ENCODE data around the gene CLCNKB.
A peak's percentile ranks its signal among the peaks of the same experiment; 100 is the strongest.

Gene CLCNKB

DNA sequence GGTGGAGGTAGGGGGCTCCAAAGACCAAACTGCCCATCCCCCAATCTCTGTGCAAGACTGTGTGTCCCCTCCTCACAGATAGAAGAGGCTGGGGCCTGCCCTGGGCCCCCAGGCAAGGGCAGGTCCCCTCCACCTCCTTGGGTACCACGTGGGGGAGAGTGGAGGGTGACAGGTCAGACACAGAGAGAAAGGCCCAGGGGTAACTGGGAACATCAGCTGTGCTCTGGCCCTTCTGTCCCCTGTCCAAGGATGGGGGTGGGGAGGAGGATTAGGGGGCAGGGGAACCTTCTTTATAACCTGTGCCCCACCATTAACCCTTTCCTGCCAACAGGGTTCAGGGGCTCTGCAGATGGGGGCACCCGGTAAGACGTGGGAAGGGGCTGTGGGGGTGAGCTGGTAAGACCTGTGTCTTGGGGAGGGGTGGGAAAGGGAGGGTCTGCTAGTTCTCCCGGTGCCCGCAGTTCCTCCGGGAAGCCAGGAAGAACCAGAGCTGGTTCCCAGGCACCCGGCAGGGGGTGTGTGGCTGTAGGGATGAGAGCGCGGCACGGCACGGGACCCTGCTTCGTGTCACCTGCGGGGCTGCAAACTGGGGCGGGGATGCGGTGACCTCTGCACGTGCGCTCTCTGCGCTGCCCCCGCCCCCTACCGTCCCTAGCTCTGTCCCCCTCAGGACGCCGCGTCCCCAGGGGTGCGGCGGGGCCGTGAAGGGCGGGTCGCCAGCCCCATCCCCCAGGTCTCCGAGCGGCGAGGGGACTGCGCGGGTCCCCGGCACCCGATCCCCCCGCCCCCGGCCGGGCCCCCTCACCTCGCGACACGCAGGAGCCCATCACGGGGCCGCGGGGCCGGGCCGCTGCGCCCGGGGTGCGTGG, 29.3 kb downstream of the CLCNKB start:
- Histone ChIP-seq H3K4me3 (ENCODE audit: low read length) (peak overlapping the region; percentile 60), H3K27me3 (ENCODE audit: control insufficient read depth, insufficient read depth, low read length) (no peaks in the 10 kb centered on the region), H3K36me3 (ENCODE audit: insufficient read depth, low read length) (no peaks in the 10 kb centered on the region), H3K9me3 (replicated peaks; ENCODE audit: low read length) (no peaks in the 10 kb centered on the region), H3K4me1 (ENCODE audit: control insufficient read depth, insufficient read depth, low read length) (peaks cover 50% of the 10 kb centered on the region), H3K4me2 (ENCODE audit: low read length) (peak overlapping the region; percentile 77), H3K9ac (ENCODE audit: low read depth, low read length) (peak overlapping the region; percentile 40)

- Histone ChIP-seq H3K9me3 (replicated peaks; ENCODE audit: low read length) (no peaks in the 10 kb centered on the region), H3K9ac (ENCODE audit: low read depth, low read length) (peak within 1 kb of the TSS; percentile 40), H3K4me3 (ENCODE audit: low read length) (peak within 1 kb of the TSS; percentile 60), H3K4me1 (ENCODE audit: control insufficient read depth, insufficient read depth, low read length) (peaks cover 43% of the 10 kb centered on the region), H3K36me3 (ENCODE audit: insufficient read depth, low read length) (no peaks in the 10 kb centered on the region), H3K4me2 (ENCODE audit: low read length) (peak within 1 kb of the TSS; percentile 77), H3K27me3 (ENCODE audit: control insufficient read depth, insufficient read depth, low read length) (no peaks in the 10 kb centered on the region)
Measured at GRCh38 chr1:16073490-16074119, 30.0 kb downstream of the CLCNKB start, which contains the start of gene FAM131C. FAM131C (minus strand) TSS chr1:16073651; CDS start chr1:16073442, 209 bp downstream.

DNA sequence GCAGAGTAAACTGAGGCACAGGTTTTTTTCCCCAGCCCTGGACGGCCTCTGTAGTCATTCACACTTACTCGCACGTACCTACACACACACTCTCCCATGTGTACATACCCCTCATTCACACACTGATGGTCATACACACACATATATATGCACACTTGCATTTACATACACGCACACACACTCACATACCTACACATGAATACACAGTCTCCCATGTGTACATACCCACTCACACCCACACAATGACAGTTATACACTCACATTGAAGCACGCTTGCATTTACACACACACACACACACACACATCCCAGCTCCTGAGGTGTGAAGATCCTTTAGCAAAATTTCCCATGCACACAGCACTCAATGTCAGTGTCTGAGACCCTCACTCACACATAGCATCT, 30.6 kb downstream of the CLCNKB start:
- H3K4me2 ChIP-seq (ENCODE audit: low read length) = peak overlapping the region; percentile 77
- H3K36me3 ChIP-seq (ENCODE audit: insufficient read depth, low read length) = no peaks in the 10 kb centered on the region
- H3K27me3 ChIP-seq (ENCODE audit: control insufficient read depth, insufficient read depth, low read length) = no peaks in the 10 kb centered on the region
- H3K9me3 ChIP-seq (replicated peaks; ENCODE audit: low read length) = no peaks in the 10 kb centered on the region
- H3K4me1 ChIP-seq (ENCODE audit: control insufficient read depth, insufficient read depth, low read length) = peaks cover 44% of the 10 kb centered on the region
- no peak overlapping the region for H3K9ac ChIP-seq (ENCODE audit: low read depth, low read length)
- no peak overlapping the region for H3K4me3 ChIP-seq (ENCODE audit: low read length)

DNA sequence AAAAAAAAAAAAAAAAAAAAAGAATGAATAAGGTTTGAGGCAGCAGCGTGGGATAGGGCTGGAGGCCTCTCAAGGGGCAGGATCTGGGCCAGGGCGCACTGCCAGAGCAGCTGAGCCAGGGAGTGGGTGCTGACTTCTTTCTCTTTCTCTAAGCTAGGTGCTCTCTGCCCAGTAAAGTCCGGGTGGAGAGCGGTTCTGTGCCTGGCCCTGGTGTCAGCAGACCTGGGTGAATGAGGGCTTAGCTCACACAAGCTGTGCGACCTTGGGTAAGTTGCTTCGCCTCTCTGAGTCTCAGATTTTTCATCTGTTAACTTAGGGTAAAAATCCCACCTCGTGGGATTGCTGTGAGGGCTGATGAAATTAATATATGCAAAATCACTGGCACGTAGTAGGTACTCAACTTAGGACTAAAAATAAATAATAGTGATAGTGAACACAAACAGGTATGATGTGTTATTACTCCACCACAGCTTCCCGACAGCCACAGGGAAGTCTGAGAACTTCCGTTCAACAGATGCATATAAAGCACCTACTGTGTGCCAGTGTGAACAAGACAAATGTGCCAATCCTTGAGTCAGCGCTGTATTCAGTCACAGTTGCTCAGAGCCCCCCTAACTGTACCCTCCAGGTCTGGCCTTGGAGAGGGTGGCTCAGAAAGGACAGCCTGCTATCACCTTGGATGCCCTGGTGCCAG, 31.9 kb downstream of the CLCNKB start:
- Histone ChIP-seq H3K27me3 (ENCODE audit: control insufficient read depth, insufficient read depth, low read length) (no peaks in the 10 kb centered on the region), H3K4me2 (ENCODE audit: low read length) (peak overlapping the region; percentile 68), H3K9ac (ENCODE audit: low read depth, low read length) (peak overlapping the region; percentile 69), H3K4me1 (ENCODE audit: control insufficient read depth, insufficient read depth, low read length) (peaks cover 44% of the 10 kb centered on the region), H3K9me3 (replicated peaks; ENCODE audit: low read length) (no peaks in the 10 kb centered on the region), H3K36me3 (ENCODE audit: insufficient read depth, low read length) (no peaks in the 10 kb centered on the region), H3K4me3 (ENCODE audit: low read length) (peak overlapping the region; percentile 8)

- H3K4me3 ChIP-seq (ENCODE audit: low read length) = no peak overlapping the region
- peak overlapping the region; percentile 68 for H3K4me2 ChIP-seq (ENCODE audit: low read length)
- no peaks in the 10 kb centered on the region for H3K9me3 ChIP-seq (replicated peaks; ENCODE audit: low read length)
- H3K4me1 ChIP-seq (ENCODE audit: control insufficient read depth, insufficient read depth, low read length) = peaks cover 44% of the 10 kb centered on the region
- H3K27me3 ChIP-seq (ENCODE audit: control insufficient read depth, insufficient read depth, low read length) = no peaks in the 10 kb centered on the region
- H3K9ac ChIP-seq (ENCODE audit: low read depth, low read length) = peak overlapping the region; percentile 69
- no peaks in the 10 kb centered on the region for H3K36me3 ChIP-seq (ENCODE audit: insufficient read depth, low read length)
Measured at GRCh38 chr1:16076031-16076864, 32.7 kb downstream of the CLCNKB start.

DNA sequence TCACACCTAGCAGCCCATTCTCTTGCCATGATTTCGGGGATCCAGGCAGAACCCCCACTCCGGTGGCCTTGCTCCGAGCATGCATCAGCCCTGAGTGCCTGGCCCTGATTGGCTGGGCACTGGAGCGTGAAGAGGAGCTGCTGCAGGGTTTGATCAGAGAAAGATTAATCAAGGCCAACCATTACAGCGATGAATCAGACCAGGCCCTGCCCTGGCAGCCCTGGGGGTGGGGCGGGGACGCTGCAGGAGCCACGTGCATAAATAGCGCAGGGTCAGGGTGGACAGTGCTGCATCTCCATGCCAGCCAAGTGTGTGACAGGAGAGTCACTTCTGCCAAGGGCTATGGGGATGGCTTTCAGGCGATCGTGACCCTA, 33.3 kb downstream of the CLCNKB start:
- no peaks in the 10 kb centered on the region for H3K9me3 ChIP-seq (replicated peaks; ENCODE audit: low read length)
- H3K9ac ChIP-seq (ENCODE audit: low read depth, low read length) = peak overlapping the region; percentile 45
- no peak overlapping the region for H3K4me3 ChIP-seq (ENCODE audit: low read length)
- peak overlapping the region; percentile 68 for H3K4me2 ChIP-seq (ENCODE audit: low read length)
- H3K36me3 ChIP-seq (ENCODE audit: insufficient read depth, low read length) = no peaks in the 10 kb centered on the region
- H3K27me3 ChIP-seq (ENCODE audit: control insufficient read depth, insufficient read depth, low read length) = no peaks in the 10 kb centered on the region
- H3K4me1 ChIP-seq (ENCODE audit: control insufficient read depth, insufficient read depth, low read length) = peaks cover 44% of the 10 kb centered on the region

- Histone ChIP-seq H3K36me3 (ENCODE audit: insufficient read depth, low read length) (no peaks in the 10 kb centered on the region), H3K9me3 (replicated peaks; ENCODE audit: low read length) (no peaks in the 10 kb centered on the region), H3K4me2 (ENCODE audit: low read length) (peak overlapping the region; percentile 68), H3K4me3 (ENCODE audit: low read length) (no peak overlapping the region), H3K27me3 (ENCODE audit: control insufficient read depth, insufficient read depth, low read length) (no peaks in the 10 kb centered on the region), H3K9ac (ENCODE audit: low read depth, low read length) (no peak overlapping the region), H3K4me1 (ENCODE audit: control insufficient read depth, insufficient read depth, low read length) (peaks cover 44% of the 10 kb centered on the region)
Measured at GRCh38 chr1:16077406-16078245, 34.0 kb downstream of the CLCNKB start.

DNA sequence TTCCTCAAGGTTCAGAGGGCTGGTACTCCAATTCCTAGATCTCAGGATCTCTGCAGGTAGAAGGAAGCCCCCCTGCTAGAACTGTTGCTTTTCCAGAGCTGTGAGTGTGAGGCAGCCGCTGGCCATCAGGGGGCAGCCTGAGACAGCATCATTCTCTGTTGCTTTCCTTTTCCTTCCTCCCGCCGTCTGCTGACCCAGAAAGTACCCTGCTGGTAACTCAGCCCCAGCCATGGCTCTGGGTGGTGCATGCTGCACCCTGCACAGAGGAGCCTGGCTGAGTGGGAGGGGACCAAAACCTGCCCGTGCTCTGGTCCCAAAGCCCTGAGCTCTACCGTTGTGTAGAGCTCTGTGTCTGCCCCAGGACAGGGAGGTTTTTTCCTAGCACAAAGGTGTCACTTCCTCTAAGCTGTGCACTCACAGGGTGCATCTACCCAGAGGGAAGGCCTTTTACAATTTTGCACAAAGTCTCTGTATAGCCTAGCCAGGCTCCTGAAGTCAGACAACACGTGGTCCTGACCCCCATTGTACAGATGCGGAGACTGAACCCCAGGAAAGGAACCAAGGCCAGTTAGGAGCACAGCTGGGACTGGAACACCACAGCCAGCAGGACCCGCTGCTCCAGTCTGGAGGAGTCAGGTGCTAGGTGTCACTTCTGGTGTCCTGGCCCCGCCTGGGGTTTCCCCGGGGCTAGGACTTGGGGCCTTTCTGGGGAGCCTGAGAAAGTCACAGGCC, 35.5 kb downstream of the CLCNKB start:
- Histone ChIP-seq H3K4me1 (ENCODE audit: control insufficient read depth, insufficient read depth, low read length) (peaks cover 35% of the 10 kb centered on the region), H3K9ac (ENCODE audit: low read depth, low read length) (no peak overlapping the region), H3K9me3 (replicated peaks; ENCODE audit: low read length) (no peaks in the 10 kb centered on the region), H3K27me3 (ENCODE audit: control insufficient read depth, insufficient read depth, low read length) (no peaks in the 10 kb centered on the region), H3K4me2 (ENCODE audit: low read length) (peak overlapping the region; percentile 19), H3K4me3 (ENCODE audit: low read length) (no peak overlapping the region), H3K36me3 (ENCODE audit: insufficient read depth, low read length) (no peaks in the 10 kb centered on the region)

DNA sequence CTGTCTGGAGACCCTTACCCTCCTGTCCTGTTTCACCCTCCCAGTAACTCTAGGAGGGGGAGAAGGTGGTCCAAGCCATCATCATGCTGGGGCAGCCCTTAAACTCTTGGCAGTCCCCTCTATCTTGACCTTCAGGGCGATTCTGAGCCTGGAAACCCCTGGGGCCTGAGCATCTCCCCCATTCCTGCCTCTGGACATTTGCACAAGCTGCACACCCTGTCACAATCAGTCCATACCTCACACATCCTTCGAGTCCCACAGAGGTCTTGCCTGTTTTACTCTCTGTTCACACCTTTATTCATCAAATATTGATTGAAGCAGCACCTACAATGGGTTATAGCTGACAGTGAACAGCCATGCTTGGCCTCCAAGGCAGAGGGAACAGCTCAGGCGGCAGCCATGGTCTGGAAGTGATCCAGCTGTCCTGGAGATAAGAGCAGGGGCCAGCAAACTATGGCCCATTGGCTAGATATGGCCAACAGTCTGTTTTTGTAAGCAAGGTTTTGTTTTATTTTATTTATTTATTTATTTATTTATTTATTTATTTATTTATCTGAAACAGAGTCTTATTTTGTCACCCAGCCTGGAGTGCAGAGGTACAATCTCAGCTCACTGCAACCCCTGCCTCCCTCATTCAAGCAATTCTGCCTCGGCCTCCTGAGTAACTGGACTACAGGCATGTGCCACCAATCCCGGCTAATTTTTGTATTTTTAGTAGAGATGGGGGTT, 37.0 kb downstream of the CLCNKB start:
- Histone ChIP-seq H3K27me3 (ENCODE audit: control insufficient read depth, insufficient read depth, low read length) (no peaks in the 10 kb centered on the region), H3K4me3 (ENCODE audit: low read length) (no peak overlapping the region), H3K36me3 (ENCODE audit: insufficient read depth, low read length) (no peaks in the 10 kb centered on the region), H3K9ac (ENCODE audit: low read depth, low read length) (no peak overlapping the region), H3K4me2 (ENCODE audit: low read length) (no peak overlapping the region), H3K9me3 (replicated peaks; ENCODE audit: low read length) (no peaks in the 10 kb centered on the region), H3K4me1 (ENCODE audit: control insufficient read depth, insufficient read depth, low read length) (peaks cover 27% of the 10 kb centered on the region)
